KBM-7 (cell line): ENCODE data around the gene FAM81B.
"Not testable (repeated sequence)": the region's sequence is repeated elsewhere in the genome, so short reads cannot be mapped to it uniquely, and the experiment has no call there.

ENCODE experiments used
- DNase-seq: peaks from one replicate; pipeline ENCODE4 v3.0.0-alpha.2; 2015
- in situ Hi-C: fragments of 300-500 bp; cut with MboI; formaldehyde crosslinking; loops from 2 replicates; pipeline ENCODE4 v1.14.3; 2020; ENCODE audit warnings: low sequenced_read_pairs, low pct_unique_long_range_greater_than_20kb, mixed read lengths

The FAM81B gene

GRCh38 chr5:95390812-95391492, at the start of gene FAM81B:
FAM81B (plus strand) TSS chr5:95391366; CDS start chr5:95391390, 24 bp downstream.
- no peak for DNase-seq
- in situ Hi-C loops: no loop called here

- in situ Hi-C loops, DNase-seq: not testable (repeated sequence)
Observed at GRCh38 chr5:95341444-95341843, 49.7 kb upstream of the FAM81B start.

DNA sequence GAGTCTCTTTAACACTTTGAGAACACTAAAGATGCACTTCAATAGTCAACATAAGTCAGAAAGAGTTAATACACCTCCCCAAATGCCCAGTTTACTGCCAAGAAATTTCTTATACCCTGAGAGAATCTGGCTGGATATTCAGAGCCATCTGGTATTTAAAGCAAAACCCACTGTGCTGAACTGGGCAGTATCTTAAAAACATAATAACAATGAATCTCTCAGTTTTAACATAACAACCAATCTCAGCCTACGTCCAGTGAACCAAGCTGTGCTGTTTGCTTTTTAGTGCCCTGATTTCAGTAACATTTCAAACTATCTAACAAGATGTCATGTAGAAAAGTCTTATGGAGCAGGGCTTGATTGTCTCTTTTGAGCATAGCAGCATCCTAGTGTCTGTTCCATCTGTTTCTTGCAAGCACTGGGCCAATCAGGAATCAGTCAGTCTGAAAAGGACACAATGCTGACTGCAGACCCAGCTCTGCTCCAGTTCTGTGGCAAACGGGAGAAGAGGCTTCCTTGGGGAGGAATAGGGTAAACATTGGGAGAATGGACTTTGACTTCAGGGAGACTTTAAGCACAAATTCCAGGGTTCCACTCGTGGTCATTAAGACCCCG, 43.6 kb upstream of the FAM81B start:
- DNase-seq: no peak
- in situ Hi-C loops: no loop called here

DNA sequence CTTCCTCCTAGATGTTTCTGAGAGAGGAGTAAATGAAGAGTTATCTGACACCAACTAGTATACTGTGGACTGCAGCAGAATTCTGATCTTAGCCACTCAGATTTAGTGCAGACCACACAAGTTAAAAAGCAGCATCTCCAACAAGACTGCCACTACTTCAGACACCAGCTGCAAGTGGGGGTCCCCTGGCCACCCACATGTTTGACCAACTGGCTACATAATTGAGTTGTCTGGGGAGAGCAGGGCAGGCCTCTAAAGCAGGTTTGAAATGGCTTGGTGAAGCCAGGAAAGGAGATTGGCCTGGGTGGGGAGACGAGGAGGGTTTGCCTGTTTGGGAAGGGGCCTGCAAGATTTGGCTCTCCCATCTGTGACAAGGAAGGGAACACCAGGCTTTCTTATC, 40.5 kb upstream of the FAM81B start:
- DNase-seq: no peak
- in situ Hi-C loops: no loop called here

DNA sequence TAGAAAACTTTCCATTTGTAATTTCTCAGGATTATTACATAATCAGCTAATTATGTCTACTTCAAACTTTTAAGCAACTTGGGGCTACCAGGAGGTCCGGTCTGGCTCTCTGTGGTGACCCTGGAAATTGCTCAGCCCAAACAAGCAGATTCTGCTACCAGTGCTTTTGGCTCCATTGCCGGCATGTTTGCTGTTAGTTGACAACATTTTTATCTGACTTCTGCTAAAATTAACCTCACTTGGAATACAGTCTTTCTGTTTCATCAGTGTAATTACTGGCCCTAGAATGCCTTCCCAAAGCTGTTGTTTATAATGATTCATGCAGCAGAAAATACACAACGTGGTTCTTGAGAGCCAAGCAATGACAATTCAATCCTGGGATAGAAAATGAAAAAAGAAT, 38.5 kb upstream of the FAM81B start:
- in situ Hi-C loops: no loop called here
- no peak for DNase-seq

- in situ Hi-C loops: no loop called here
- DNase-seq: no peak
Observed at GRCh38 chr5:95358320-95358719, 32.8 kb upstream of the FAM81B start.

- DNase-seq: no peak
- in situ Hi-C loops: no loop called here
Observed at GRCh38 chr5:95358848-95359247, 32.3 kb upstream of the FAM81B start.

GRCh38 chr5:95360667-95361066, 30.5 kb upstream of the FAM81B start:
- in situ Hi-C loops: not testable (repeated sequence)

DNA sequence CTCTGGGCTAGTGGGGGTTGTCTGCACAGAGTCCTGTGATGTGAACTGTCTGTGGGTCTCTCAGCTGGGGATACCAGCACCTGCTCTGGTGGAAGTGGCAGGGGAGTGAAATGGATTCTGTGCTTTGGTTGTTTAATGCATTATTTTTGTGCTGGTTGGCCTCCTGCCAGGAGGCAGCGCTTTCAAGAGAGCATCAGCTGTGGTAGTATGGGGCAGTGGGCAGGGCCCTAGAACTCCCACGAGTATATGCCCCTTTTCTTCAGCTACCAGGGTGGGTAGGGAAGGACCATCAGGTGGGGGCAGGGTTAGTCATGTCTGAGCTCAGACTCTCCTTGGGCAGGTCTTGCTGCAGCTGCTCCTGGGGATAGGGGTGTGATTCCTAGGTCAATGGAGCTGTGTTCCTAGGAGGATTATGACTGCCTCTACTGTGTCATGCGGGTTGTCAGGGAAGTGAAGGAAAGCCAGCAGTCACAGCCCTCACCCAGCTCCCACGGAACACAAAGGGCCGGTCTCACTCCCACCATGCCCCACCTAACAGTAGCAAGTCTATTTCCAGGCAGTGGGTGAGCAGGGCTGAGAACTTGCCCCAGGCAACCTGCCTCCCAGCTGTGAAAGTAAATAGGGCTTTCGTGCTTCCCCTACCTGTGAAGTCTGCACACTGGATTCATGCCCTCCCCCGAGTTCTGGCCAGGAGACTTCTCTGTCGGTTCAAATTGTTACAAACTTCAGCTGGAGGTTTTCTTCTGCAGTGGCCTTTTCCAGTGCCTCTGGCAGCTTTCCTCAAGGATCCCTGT, 25.7 kb upstream of the FAM81B start:
- in situ Hi-C loops: no loop called here
- DNase-seq: no peak

More at GRCh38 chr5:95360667-95361066, 30.5 kb upstream of the FAM81B start:
- DNase-seq: not testable (repeated sequence)

DNA sequence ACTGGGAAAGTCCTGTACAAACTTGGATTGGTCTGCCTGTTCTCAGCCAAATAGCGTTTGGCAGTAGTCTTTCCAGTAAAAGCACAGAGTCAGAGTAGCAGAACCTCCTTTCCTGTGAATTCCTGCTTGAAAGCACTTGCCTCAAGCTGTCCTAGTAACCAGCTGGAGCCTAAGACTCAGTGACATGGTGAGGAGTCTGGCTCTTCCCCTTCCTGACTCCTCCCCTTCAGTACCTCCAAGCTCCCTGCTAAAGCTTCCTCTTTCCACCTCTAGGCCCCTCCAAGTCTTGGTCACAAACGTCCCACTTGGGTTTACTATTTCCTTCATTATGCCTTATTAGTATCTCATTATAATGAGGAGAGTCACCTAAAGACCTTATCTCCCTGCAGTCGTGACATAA, 21.4 kb upstream of the FAM81B start:
- in situ Hi-C loops: no loop called here

DNA sequence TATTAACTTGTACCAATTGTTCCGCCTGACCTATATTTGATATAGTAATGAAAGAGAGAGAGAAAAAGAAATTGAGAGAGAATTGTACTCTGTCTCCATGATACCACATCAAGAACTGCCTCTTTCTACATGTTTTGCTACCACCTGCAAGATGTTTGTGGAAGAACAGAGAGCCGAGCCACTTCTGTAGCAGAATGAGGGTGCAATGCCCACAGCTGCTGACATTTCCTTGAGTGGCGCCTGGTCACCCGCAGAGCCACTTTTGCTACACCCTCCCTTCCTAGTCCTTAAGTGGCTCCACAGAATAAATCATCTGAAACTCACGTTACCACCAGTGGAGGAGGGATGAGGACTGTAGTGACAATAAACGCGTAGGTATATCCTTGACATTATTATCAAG, 17.1 kb upstream of the FAM81B start:
- in situ Hi-C loops: no loop called here
- DNase-seq: no peak

More for the DNA sequence above, 21.4 kb upstream of the FAM81B start:
- DNase-seq: peak; percentile 81

DNA sequence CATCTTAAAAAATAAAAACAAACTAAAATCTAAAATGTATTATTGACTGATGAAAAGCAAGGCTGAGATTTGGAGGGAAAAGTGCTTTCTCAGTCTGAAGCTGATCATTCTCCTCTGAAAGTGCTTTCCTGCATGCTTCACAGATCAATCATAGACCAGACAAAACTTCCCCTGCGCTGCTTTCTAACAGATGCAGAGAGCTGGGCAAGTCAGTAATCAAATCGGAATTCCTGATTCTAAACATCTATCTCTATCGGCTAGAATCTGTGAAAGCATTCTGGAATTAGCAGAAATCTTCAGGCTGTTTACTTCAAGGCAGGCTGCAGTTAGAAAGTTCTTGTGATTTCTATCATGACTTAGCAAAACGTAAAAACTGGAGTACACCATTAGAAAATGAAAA, 15.6 kb upstream of the FAM81B start:
- no peak for DNase-seq
- in situ Hi-C loops: no loop called here

DNA sequence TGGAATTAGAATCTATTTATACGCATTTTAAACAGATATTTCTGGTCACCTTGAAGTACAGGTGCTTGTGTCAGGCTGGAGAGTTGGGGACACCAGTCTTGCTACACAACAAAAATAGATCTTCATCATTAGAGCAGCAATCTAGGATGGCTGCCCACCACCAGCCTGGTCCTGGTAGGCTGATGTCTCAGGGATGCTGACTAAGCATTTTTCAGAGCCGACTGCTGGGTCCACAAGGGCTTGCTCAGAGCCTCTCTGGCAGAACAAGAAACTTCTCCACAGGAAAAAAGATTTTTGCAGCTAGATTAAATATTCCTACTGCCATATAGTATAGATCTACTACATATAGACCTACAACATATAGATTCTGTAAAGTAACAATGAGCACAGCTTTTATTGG, 12.0 kb upstream of the FAM81B start:
- in situ Hi-C loops: no loop called here
- DNase-seq: no peak

DNA sequence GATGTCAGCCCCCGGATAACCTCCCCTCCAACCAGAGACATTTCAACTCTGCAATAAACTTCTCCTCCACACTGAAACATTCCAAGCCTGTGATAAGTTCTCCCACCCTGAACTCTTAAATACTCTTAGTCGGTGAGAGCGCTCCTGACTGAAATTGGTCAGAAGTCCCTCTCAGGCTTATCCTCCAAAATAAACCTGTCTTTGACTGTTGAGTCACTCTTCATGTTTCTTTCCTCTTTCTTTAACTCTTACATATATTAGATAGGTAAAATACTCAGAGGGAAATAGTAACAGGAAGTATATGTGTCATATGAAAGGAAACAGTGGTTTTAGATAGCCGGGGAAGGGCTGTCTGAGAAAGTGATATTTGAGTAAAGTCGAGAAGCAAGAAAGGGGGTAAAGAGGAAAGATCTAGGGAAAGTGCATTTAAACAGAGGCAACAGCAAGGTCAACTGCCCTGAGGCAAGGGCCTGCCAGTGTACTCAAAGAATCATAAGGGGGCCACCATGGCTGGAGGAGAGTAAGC, 11.0 kb upstream of the FAM81B start:
- DNase-seq: no peak
- in situ Hi-C loops: no loop called here

DNA sequence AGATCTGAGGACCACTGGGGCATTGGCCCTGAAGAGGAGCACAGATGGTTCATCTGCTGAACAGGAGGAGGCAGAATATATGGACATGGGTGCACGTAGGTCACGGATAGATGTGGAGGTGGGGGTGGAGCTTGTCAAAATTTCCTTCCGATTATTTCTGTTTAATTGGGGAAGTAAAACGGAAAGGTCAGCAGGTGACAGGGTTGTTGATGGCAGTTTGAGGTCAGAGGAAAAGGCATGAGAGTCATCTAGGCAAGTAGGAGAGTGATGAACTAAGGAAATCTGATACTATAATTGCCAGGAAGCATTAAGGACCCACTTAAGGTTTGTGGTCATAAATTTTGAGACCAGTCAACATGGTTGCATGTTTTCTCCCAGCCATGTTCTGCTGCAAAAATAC, 8.4 kb upstream of the FAM81B start:
- peak; percentile 59 for DNase-seq
- in situ Hi-C loops: no loop called here

GRCh38 chr5:95384485-95385213, 6.5 kb upstream of the FAM81B start:
- in situ Hi-C loops: no loop called here
- no peak for DNase-seq

DNA sequence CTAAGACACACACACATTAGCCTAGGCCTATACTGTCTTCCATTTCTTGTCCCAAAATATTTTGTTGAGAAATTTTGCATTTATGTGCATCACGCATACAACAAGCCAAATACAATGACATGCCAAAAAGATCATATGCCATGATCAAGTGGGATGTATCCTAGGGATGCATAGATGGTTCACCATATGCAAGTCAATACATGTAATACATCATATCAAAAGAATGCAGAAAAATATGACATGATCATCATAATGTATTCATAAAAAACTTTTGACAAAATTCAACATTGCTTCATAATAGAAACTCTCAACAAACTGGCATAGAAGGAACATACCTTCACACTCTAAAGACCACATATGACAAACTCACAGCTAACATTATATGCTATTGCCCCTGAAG, 5.8 kb upstream of the FAM81B start:
- in situ Hi-C loops: no loop called here
- no peak for DNase-seq

GRCh38 chr5:95391965-95392364, 799 bp downstream of the FAM81B start:
- DNase-seq, in situ Hi-C loops: not testable (repeated sequence)

DNA sequence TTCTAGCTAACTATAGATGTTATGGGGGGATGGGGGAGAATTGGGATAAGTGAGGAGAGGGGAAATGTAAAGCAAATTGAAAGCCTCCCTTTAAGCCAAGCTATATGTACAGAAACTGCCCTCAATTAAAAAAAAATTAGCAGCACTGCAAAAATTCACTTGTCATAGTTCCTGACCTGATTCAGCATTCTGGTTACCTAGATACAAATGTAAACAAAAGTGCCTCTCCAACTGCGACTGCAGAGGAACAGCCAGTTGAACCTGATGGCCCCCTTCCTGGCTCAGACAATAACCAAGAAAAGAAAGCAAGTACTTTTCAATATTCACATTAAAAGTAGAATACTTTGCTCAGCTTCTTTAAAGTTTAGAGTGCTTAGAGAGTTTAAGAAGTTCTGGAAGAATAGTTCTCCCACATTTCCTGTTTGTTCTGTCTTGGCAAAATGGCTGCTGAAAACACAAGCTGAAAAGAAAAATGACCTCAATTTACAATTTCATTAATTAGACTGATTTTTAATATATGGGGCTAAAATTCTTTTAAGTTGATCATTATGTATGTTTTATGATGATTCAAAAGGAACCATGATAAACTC, 1.5 kb downstream of the FAM81B start:
- in situ Hi-C loops: no loop called here
- peak; percentile 45 for DNase-seq
